Neural cell (in vitro differentiated cells): Measurements from ENCODE around the gene CCDC172.

ENCODE experiments used
- CTCF ChIP-seq: fragments of 450-650 bp; IDR thresholded peaks from 2 replicates; pipeline ENCODE4 v1.5.1; 2014; ENCODE audit warnings: antibody characterized with exemption, mild to moderate bottlenecking, moderate library complexity; ENCODE audit not compliant: poor library complexity, severe bottlenecking
- EP300 ChIP-seq: fragments of 450-650 bp; conservative IDR thresholded peaks from 2 replicates; pipeline ENCODE4 v1.6.1; 2014; ENCODE audit warnings: antibody characterized with exemption, mild to moderate bottlenecking, moderate library complexity; ENCODE audit not compliant: poor library complexity, severe bottlenecking
- EZH2 ChIP-seq: fragments of 200-600, 300-800 bp; shearing (Covaris generic), sonication (generic); IDR thresholded peaks from 2 replicates; pipeline ENCODE4 v1.6.1; 2014; ENCODE audit warnings: antibody characterized with exemption, low read length, borderline replicate concordance, mild to moderate bottlenecking; ENCODE audit not compliant: insufficient read depth, poor library complexity, severe bottlenecking
- MXI1 ChIP-seq: fragments of 450-650 bp; conservative IDR thresholded peaks from 2 replicates; pipeline ENCODE4 v1.6.1; 2014; ENCODE audit warnings: antibody characterized with exemption, mild to moderate bottlenecking; ENCODE audit not compliant: poor library complexity, severe bottlenecking
- POLR2AphosphoS5 ChIP-seq: IDR thresholded peaks from 2 replicates; pipeline ENCODE4 v1.6.1; 2012
- RAD21 ChIP-seq: fragments of 450-650 bp; conservative IDR thresholded peaks from 2 replicates; pipeline ENCODE4 v1.6.1; 2014; ENCODE audit warnings: antibody characterized with exemption, mild to moderate bottlenecking, moderate library complexity
- SMC3 ChIP-seq: fragments of 450-650 bp; conservative IDR thresholded peaks from 2 replicates; pipeline ENCODE4 v1.6.1; 2014; ENCODE audit warnings: antibody characterized with exemption, mild to moderate bottlenecking, moderate library complexity; ENCODE audit not compliant: poor library complexity
- TAF1 ChIP-seq: IDR thresholded peaks from 2 replicates; pipeline ENCODE4 v1.6.1; 2012; ENCODE audit warnings: low read depth
- TF ChIP-seq, protein P1 (sequence below): IDR thresholded peaks from 2 replicates; pipeline ENCODE4 v1.6.1; 2012; ENCODE audit warnings: borderline replicate concordance

DNA sequence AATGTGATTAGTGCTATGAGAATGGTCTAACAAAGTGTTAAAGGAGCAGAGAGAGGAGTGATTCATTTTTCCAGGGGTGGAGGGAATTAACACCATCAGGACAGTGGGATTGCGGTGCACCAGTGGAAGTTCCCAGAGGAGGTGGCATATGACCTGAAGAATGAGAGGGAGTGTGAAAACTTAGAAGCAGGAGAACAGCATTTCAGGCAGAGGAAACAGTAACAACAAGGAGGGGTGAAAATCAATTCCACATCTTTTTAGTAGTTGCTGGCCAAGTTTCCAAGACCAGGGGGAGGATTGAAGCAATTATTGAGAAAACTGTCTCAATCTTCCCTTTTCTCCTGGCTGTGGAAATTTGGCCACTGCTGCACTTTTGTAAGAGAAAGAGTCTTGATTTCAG, 23.7 kb upstream of the CCDC172 start:
- TF ChIP-seq CTCF (no peak), EP300 (no peak), MXI1 (no peak), EZH2 (no peak), RAD21 (no peak), POLR2AphosphoS5 (no peak), SMC3 (no peak), TAF1 (no peak)
- TF ChIP-seq, protein P1, sequence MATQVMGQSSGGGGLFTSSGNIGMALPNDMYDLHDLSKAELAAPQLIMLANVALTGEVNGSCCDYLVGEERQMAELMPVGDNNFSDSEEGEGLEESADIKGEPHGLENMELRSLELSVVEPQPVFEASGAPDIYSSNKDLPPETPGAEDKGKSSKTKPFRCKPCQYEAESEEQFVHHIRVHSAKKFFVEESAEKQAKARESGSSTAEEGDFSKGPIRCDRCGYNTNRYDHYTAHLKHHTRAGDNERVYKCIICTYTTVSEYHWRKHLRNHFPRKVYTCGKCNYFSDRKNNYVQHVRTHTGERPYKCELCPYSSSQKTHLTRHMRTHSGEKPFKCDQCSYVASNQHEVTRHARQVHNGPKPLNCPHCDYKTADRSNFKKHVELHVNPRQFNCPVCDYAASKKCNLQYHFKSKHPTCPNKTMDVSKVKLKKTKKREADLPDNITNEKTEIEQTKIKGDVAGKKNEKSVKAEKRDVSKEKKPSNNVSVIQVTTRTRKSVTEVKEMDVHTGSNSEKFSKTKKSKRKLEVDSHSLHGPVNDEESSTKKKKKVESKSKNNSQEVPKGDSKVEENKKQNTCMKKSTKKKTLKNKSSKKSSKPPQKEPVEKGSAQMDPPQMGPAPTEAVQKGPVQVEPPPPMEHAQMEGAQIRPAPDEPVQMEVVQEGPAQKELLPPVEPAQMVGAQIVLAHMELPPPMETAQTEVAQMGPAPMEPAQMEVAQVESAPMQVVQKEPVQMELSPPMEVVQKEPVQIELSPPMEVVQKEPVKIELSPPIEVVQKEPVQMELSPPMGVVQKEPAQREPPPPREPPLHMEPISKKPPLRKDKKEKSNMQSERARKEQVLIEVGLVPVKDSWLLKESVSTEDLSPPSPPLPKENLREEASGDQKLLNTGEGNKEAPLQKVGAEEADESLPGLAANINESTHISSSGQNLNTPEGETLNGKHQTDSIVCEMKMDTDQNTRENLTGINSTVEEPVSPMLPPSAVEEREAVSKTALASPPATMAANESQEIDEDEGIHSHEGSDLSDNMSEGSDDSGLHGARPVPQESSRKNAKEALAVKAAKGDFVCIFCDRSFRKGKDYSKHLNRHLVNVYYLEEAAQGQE, result no peak
